GM12878 (cell line): ENCODE results near the gene AGAP1. TPM values are rescaled to one million over a fixed set of nuclear protein-coding genes. Genes with fewer than 3 reads are reported as not detected.

ENCODE experiments used
- ATAC-seq: fragments of 200-7000 bp; cut with Tn5 transposase; 3 replicates; pipeline ENCODE4 v1.9.1; 2020; ENCODE audit warnings: mild to moderate bottlenecking, moderate library complexity
- BruUV-seq: library from RNA; stranded (reverse); fragments of 400-500 nt; replicated peaks from 2 replicates; lab custom pipeline; 2021; lab: Mats Ljungman, UMichigan
- CTCF ChIA-PET: fragments of 300-600 bp; sonication (Branson Sonifier 250); formaldehyde crosslinking; extraction: SDS; loops from one replicate; lab custom pipeline; 2021; ENCODE audit warnings: inconsistent platforms; lab: Yijun Ruan, JAX
- POLR2A ChIA-PET: fragments of 350-600 bp; formaldehyde crosslinking; extraction: SDS; loops from one replicate; lab custom pipeline; 2021; ENCODE audit warnings: inconsistent platforms; lab: Charles Lee
- RAD21 ChIA-PET: fragments of 300-600 bp; sonication (Branson Sonifier 250); formaldehyde crosslinking; loops from one replicate; lab custom pipeline; 2023; ENCODE audit warnings: antibody characterized with exemption; ENCODE audit not compliant: unreplicated experiment; lab: Charles Lee
- SMC1A ChIA-PET: fragments of 300-600 bp; sonication (Branson Sonifier 250); formaldehyde crosslinking; loops from one replicate; lab custom pipeline; 2023; ENCODE audit not compliant: unreplicated experiment, uncharacterized antibody; lab: Charles Lee
- DNase-seq: peaks from one replicate; pipeline ENCODE4 v3.0.0-alpha.2; 2011; ENCODE audit warnings: low read depth, low spot score
- FAIRE-seq: peaks from 3 replicates; lab custom pipeline; 2011; peaks lifted over from hg19 to GRCh38; lab: Jason Lieb, UNC
- H2AFZ ChIP-seq: 2 replicates; pipeline ENCODE4 v1.6.0; 2011; ENCODE audit warnings: low read depth, low read length, control low read depth; ENCODE audit not compliant: control insufficient read depth
- H3K27ac ChIP-seq: 2 replicates; pipeline ENCODE4 v1.5.1; 2011; ENCODE audit warnings: control low read depth; ENCODE audit not compliant: control insufficient read depth, insufficient read depth
- H3K27me3 ChIP-seq, 2 experiments: replicated peaks in 1 of 2; 2 replicates each; pipeline versions ENCODE4 v1.6.0 to v1.6.1; 2011; ENCODE audit warnings: low read length in 1 of 2; ENCODE audit not compliant: control insufficient read depth in 2 of 2, insufficient read depth in 2 of 2
- H3K36me3 ChIP-seq, 2 experiments: 2 replicates each; pipeline ENCODE4 v1.5.1; 2011; ENCODE audit warnings: low read length in 1 of 2; ENCODE audit not compliant: control insufficient read depth in 2 of 2, insufficient read depth in 2 of 2
- H3K4me1 ChIP-seq: 2 replicates; pipeline ENCODE4 v1.6.1; 2011; ENCODE audit warnings: mild to moderate bottlenecking, low read length, moderate library complexity, mixed read lengths; ENCODE audit not compliant: control insufficient read depth, insufficient read depth
- H3K4me2 ChIP-seq: 2 replicates; pipeline ENCODE4 v1.6.0; 2011; ENCODE audit warnings: control low read depth; ENCODE audit not compliant: control insufficient read depth, insufficient read depth
- H3K4me3 ChIP-seq: fragments of 200-600 bp; sonication (generic); 2 replicates; pipeline ENCODE4 v1.5.1; 2016
- H3K79me2 ChIP-seq: 2 replicates; pipeline ENCODE4 v1.6.0; 2011; ENCODE audit warnings: low read length; ENCODE audit not compliant: control insufficient read depth, insufficient read depth
- H3K9ac ChIP-seq: 2 replicates; pipeline ENCODE4 v1.8.0; 2011; ENCODE audit warnings: low read length, control low read depth, mixed read lengths; ENCODE audit not compliant: control insufficient read depth, insufficient read depth
- H3K9me3 ChIP-seq: replicated peaks from 3 replicates; pipeline ENCODE4 v1.5.1; 2011; ENCODE audit warnings: mild to moderate bottlenecking, low read length; ENCODE audit not compliant: control insufficient read depth, insufficient read depth
- H4K20me1 ChIP-seq: 2 replicates; pipeline ENCODE4 v1.6.0; 2011; ENCODE audit not compliant: control insufficient read depth, insufficient read depth
- HCFC1 ChIP-seq: fragments of 150-350 bp; IDR thresholded peaks from 2 replicates; pipeline ENCODE4 v1.6.1; 2014; ENCODE audit warnings: low read length
- NRF1 ChIP-seq: conservative IDR thresholded peaks from 2 replicates; pipeline ENCODE4 v1.6.1; 2011; ENCODE audit warnings: mild to moderate bottlenecking, low read depth, low read length, improper control_type of control experiment
- POLR2AphosphoS5 ChIP-seq: IDR thresholded peaks from 2 replicates; pipeline ENCODE4 v1.6.1; 2011; ENCODE audit warnings: mild to moderate bottlenecking, low read length, inconsistent platforms
- SMAD1 ChIP-seq: fragments of 450-650 bp; IDR thresholded peaks from 2 replicates; pipeline ENCODE4 v1.6.1; 2018; ENCODE audit warnings: mild to moderate bottlenecking, low read depth; ENCODE audit not compliant: partially characterized antibody
- SPI1 ChIP-seq: IDR thresholded peaks from 2 replicates; pipeline ENCODE4 v1.6.1; 2011; ENCODE audit warnings: low read depth, mild to moderate bottlenecking, low read length, moderate library complexity, borderline replicate concordance; ENCODE audit not compliant: insufficient read depth
- SREBF2 ChIP-seq: IDR thresholded peaks from 2 replicates; pipeline ENCODE4 v1.6.1; 2012; ENCODE audit warnings: mild to moderate bottlenecking, low read length
- WGBS: methylation state at CpG from one replicate; pipeline ENCODE4 v1.1.6; 2016; ENCODE audit warnings: low lambda C conversion rate; ENCODE audit not compliant: insufficient replicate concordance, insufficient coverage; ENCODE audit errors: missing lambda C conversion rate; 5-methylcytosine and 5-hydroxymethylcytosine counted together
- in situ Hi-C: fragments of 300-500 bp; cut with MboI; formaldehyde crosslinking; loops from 9 replicates; pipeline ENCODE4 v1.14.3; 2018; ENCODE audit warnings: mixed read lengths
- intact Hi-C: fragments of 100-400 bp; cut with micrococcal nuclease; formaldehyde crosslinking; loops from one replicate; pipeline ENCODE4 v1.14.2; 2022; ENCODE audit not compliant: unreplicated experiment
- polyA plus RNA-seq, 11 experiments: library from polyadenylated mRNA; depleted of rRNA in 4 of 11; unstranded in 6 of 11; stranded (reverse) in 5 of 11; fragments of >200 nt; fragmentation: Nextera tagmentation in 4 of 11; fragmentation: Illumina TruSeq in 1 of 11; extraction: Ambion mirVana in 4 of 11; extraction: Trizol in 1 of 11; gene quantifications; 1 replicate in 1 of 11; 2 replicates in 10 of 11; pipeline versions ENCODE4 v1.2.1 to v1.2.3, GENCODE V29; 2011 to 2016; ENCODE audit warnings: inconsistent platforms in 2 of 11, missing spikeins in 2 of 11, low read depth in 1 of 11
- total RNA-seq, 4 experiments: library from RNA; depleted of rRNA in 3 of 4; stranded (reverse); fragments of >200 nt in 3 of 4; fragmentation: Illumina TruSeq in 1 of 4; extraction: Trizol in 1 of 4; gene quantifications; 2 replicates each; pipeline versions ENCODE4 v1.2.1 to v1.2.3, GENCODE V29; 2013 to 2021
- TF ChIP-seq, protein P1 (sequence below): fragments of 450-650 bp; IDR thresholded peaks from 2 replicates; pipeline ENCODE4 v1.6.1; 2018; ENCODE audit warnings: borderline replicate concordance, mild to moderate bottlenecking; ENCODE audit not compliant: partially characterized antibody

AGAP1 gene
- total and polyA plus RNA-seq, 10 of the 15 experiments (the other 5 are each of a cell fraction or from before 2014, with no cell fraction given), result 0.05 to 0.15 (median 0.06) TPM; not detected in 7

DNA sequence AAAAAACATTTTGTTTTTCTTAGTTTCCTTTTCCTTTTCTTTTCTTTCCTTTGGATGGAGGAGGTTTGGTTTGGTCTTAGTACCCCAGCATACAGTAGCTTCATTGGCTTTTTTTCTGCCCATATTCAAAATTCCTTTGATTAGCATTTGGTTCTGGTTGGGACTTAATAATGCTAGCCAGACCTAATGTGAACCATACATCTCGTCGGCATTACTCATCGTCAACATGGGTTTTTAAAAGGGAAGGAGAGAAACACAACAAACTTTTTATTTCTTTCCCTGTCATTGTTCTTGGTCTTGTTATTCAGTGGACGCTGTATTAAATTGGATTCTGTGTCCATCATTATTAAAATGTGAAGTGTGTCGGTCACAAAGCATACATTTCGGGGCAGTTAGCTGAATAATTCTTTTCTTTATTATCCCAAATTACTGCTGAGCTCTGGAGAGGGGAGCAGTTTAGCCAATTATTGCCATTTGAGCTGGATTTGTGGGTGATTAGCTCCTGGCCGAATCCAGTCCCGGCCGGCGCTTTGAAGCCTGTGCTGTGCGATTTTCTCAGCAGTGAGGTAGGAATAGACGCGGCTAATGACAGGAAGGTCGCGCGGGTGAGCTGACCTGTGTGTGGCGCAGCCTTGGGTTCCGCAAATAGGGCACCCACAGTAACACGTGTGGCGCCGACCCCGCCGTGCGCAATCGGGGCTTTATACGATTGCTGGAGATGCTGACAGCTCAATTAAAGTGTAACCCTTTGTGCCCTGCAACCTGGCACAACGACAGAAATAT, 371.1 kb downstream of the AGAP1 start:
- intact Hi-C loops, result no loop called here

More for the DNA sequence above, 371.1 kb downstream of the AGAP1 start:
- TF ChIP-seq SPI1 (no peak), SREBF2 (no peak), NRF1 (no peak), SMAD1 (no peak), POLR2AphosphoS5 (no peak), HCFC1 (no peak)
- TF ChIP-seq, protein P1, sequence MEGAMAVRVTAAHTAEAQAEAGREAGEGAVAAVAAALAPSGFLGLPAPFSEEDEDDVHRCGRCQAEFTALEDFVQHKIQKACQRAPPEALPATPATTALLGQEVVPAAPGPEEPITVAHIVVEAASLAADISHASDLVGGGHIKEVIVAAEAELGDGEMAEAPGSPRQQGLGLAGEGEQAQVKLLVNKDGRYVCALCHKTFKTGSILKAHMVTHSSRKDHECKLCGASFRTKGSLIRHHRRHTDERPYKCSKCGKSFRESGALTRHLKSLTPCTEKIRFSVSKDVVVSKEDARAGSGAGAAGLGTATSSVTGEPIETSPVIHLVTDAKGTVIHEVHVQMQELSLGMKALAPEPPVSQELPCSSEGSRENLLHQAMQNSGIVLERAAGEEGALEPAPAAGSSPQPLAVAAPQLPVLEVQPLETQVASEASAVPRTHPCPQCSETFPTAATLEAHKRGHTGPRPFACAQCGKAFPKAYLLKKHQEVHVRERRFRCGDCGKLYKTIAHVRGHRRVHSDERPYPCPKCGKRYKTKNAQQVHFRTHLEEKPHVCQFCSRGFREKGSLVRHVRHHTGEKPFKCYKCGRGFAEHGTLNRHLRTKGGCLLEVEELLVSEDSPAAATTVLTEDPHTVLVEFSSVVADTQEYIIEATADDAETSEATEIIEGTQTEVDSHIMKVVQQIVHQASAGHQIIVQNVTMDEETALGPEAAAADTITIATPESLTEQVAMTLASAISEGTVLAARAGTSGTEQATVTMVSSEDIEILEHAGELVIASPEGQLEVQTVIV, result no peak
- Histone ChIP-seq H3K4me2 (no peak overlapping the region), H3K36me3 (no peaks in the 10 kb centered on the region), H3K4me3 (no peak overlapping the region), H2AFZ (no peak overlapping the region), H3K27me3 (no peaks in the 10 kb centered on the region; a peak in 1 of 4 replicates), H3K27ac (no peak overlapping the region), H3K9ac (no peak overlapping the region), H4K20me1 (no peaks in the 10 kb centered on the region), H3K79me2 (no peaks in the 10 kb centered on the region), H3K4me1 (no peaks in the 10 kb centered on the region), H3K9me3 (no peaks in the 10 kb centered on the region)
- POLR2A ChIA-PET, result no interaction called here
- FAIRE-seq (no peak), ATAC-seq (no peak), DNase-seq (no peak)
- SMC1A ChIA-PET, result no interaction called here
- no TSS peak for BruUV-seq
- RAD21 ChIA-PET, result no interaction called here
- in situ Hi-C loops, result no loop called here
- WGBS, result 67% methylated on average over 24 of the region's 27 CpGs
- CTCF ChIA-PET, result no interaction called here
